ENCODE data around the gene C1QA.

Gene C1QA

DNA sequence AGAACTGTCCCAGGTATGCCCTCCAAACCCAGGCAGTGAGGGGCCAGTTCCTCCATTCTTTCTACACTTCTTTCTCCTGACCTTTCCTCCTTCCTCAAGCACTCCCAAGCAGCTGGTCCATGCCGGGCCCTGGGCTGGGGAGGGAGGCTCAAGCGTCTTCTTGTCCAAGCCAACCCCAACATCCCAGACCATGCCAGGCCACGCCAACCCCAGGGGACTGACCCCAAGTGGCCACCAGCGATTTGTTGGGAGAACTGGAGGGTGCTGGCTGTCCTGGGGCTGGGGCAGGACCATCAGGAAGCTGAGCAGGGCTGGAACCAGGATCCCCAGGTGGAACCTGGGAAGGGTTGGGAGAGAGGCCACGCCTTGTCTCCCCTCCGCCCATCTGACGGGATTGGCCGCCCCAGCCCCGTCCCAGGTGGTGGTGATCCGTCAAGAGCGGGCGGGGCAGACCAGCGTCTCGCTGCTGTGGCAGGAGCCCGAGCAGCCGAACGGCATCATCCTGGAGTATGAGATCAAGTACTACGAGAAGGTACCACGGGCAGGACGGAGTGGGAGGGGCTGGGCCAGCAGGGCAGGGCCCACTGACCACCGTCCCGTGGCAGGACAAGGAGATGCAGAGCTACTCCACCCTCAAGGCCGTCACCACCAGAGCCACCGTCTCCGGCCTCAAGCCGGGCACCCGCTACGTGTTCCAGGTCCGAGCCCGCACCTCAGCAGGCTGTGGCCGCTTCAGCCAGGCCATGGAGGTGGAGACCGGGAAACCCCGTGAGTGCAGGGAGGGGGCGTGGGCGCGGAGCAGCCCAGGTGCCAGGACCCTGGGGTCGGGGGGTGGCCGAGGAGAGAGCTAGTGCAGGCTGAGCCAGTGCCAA lies 43.3 kb upstream of the C1QA start:
- H3K4me1 ChIP-seq, result no peaks in the 10 kb centered on the region
- intact Hi-C loops (cut with DNase I; ENCODE audit: low total_unique reads), result no loop called here
- H3K36me3 ChIP-seq, result no peaks in the 10 kb centered on the region
- no peak overlapping the region for H3K27ac ChIP-seq
- no peak overlapping the region for H3K4me3 ChIP-seq
- TF ChIP-seq, protein P1, sequence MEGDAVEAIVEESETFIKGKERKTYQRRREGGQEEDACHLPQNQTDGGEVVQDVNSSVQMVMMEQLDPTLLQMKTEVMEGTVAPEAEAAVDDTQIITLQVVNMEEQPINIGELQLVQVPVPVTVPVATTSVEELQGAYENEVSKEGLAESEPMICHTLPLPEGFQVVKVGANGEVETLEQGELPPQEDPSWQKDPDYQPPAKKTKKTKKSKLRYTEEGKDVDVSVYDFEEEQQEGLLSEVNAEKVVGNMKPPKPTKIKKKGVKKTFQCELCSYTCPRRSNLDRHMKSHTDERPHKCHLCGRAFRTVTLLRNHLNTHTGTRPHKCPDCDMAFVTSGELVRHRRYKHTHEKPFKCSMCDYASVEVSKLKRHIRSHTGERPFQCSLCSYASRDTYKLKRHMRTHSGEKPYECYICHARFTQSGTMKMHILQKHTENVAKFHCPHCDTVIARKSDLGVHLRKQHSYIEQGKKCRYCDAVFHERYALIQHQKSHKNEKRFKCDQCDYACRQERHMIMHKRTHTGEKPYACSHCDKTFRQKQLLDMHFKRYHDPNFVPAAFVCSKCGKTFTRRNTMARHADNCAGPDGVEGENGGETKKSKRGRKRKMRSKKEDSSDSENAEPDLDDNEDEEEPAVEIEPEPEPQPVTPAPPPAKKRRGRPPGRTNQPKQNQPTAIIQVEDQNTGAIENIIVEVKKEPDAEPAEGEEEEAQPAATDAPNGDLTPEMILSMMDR (IDR thresholded peaks at IDR 0.05), result no peak
- H3K27me3 ChIP-seq, result peaks cover 0 to 72% of the 10 kb centered on the region in 2 donors
- no peaks in the 10 kb centered on the region for H3K9me3 ChIP-seq
- no peak for DNase-seq

DNA sequence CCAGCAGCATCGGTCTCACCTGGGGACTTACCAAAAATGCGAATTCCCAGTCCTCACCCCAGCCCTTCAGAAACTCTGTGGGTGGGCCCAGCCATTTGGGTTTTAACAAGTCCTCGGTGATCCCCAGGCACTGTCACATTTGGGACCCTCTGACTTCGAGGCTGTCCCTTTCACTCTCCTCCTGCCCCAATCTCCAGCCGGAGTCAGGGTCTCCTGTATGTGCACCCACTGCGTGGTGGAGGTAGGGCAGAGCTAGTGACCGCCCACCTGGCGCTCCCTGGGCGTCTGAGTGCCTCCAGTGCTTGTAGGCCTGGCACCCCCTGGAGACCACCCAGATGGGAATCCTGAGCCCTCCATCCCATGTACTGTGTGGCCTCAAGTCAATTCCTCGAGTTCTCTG lies 42.0 kb upstream of the C1QA start:
- TF ChIP-seq, protein P1 (IDR thresholded peaks at IDR 0.05), result no peak
- Histone ChIP-seq H3K4me1 (no peaks in the 10 kb centered on the region), H3K9me3 (no peaks in the 10 kb centered on the region), H3K4me3 (no peak overlapping the region), H3K27me3 (peaks cover 0 to 73% of the 10 kb centered on the region in 2 donors), H3K36me3 (no peaks in the 10 kb centered on the region), H3K27ac (no peak overlapping the region)
- DNase-seq, result no peak
- intact Hi-C loops (cut with DNase I; ENCODE audit: low total_unique reads), result no loop called here

DNA sequence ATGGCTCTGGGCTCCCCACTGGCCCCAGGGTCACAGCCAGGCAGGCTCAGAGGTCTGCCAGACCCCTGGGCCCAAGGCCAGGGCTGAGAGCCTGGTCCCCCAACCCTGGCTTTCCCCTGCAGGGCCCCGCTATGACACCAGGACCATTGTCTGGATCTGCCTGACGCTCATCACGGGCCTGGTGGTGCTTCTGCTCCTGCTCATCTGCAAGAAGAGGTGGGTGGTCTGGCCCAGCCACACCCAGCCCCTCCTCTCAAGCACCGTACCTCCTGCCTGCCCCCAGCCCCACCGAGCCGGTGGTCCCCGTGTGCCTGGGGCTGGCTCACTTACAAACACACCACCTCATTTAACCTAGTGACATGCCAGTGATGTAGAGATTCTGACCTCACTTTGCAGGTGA lies 41.3 kb upstream of the C1QA start:
- H3K4me1 ChIP-seq, result no peaks in the 10 kb centered on the region
- intact Hi-C loops (cut with DNase I; ENCODE audit: low total_unique reads), result no loop called here
- peaks cover 0 to 67% of the 10 kb centered on the region in 2 donors for H3K27me3 ChIP-seq
- no peak overlapping the region for H3K27ac ChIP-seq
- H3K4me3 ChIP-seq, result no peak overlapping the region
- no peaks in the 10 kb centered on the region for H3K9me3 ChIP-seq
- no peaks in the 10 kb centered on the region for H3K36me3 ChIP-seq
- TF ChIP-seq, protein P1 (IDR thresholded peaks at IDR 0.05), result no peak
- no peak for DNase-seq

DNA sequence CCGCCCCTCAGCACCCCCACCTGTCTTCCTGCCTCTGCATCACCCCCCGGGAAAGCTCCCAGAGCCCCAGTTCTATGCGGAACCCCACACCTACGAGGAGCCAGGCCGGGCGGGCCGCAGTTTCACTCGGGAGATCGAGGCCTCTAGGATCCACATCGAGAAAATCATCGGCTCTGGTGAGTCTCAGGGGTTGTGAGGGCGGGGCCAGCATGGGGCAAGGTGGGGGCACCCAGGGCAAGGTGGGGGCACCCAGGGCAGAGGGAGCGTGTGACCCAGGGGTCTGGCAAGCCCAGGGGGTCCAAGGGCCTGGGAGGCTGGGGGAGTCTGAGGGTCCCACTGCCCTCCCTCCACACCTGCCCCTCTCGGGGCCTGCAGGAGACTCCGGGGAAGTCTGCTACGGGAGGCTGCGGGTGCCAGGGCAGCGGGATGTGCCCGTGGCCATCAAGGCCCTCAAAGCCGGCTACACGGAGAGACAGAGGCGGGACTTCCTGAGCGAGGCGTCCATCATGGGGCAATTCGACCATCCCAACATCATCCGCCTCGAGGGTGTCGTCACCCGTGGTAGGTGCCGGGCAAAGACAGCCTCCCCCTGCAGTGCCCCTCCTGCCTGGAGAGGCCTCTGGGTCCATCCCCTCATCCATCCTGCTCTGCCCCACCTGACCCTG lies 39.0 kb upstream of the C1QA start:
- DNase-seq, result no peak
- H3K27ac ChIP-seq, result no peak overlapping the region
- intact Hi-C loops (cut with DNase I; ENCODE audit: low total_unique reads), result no loop called here

DNA sequence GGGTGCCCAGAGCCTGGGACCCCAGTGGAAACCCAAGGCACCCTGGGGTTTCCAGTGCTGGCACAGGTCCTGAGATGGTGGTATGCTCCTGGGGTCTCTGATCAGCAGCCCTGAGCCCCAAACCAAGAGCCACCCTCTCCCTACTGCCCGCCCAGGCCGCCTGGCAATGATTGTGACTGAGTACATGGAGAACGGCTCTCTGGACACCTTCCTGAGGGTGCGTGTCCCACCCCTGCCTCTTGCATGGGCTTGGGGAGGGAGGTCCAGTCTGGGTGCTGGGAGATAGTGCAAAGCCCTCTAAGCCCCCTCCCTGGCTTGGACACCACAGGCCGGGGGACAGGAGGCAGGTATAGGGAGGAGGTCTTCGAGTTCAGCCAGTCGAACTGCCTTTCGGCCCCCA lies 38.4 kb upstream of the C1QA start:
- Histone ChIP-seq H3K36me3 (no peaks in the 10 kb centered on the region), H3K9me3 (no peaks in the 10 kb centered on the region), H3K4me3 (no peak overlapping the region), H3K27me3 (peaks cover 0 to 79% of the 10 kb centered on the region in 2 donors), H3K4me1 (no peaks in the 10 kb centered on the region), H3K27ac (no peak overlapping the region)
- no peak for DNase-seq
- TF ChIP-seq, protein P1 (IDR thresholded peaks at IDR 0.05), result no peak
- intact Hi-C loops (cut with DNase I; ENCODE audit: low total_unique reads), result no loop called here

More for the DNA sequence above, 39.0 kb upstream of the C1QA start:
- no peaks in the 10 kb centered on the region for H3K9me3 ChIP-seq
- no peak overlapping the region for H3K4me3 ChIP-seq
- no peaks in the 10 kb centered on the region for H3K36me3 ChIP-seq
- TF ChIP-seq, protein P1 (IDR thresholded peaks at IDR 0.05), result no peak
- H3K4me1 ChIP-seq, result no peaks in the 10 kb centered on the region
- peaks cover 0 to 79% of the 10 kb centered on the region in 2 donors for H3K27me3 ChIP-seq
